MV-4-11 (cell line): ENCODE results near the gene AGR2.
"Not testable (repeated sequence)": the region's sequence is repeated elsewhere in the genome, so short reads cannot be mapped to it uniquely, and the experiment has no call there.

ENCODE experiments used
- DNase-seq: peaks from one replicate; lab custom pipeline; 2025; lab: John Stamatoyannopoulos, UW

AGR2 gene

GRCh38 chr7:16773884-16774283 lies 30.9 kb downstream of the AGR2 start:
- no peak for DNase-seq

GRCh38 chr7:16773326-16773725 lies 31.5 kb downstream of the AGR2 start:
- DNase-seq: no peak

- DNase-seq: peak; percentile 79
Observed at GRCh38 chr7:16770657-16771329, 34.0 kb downstream of the AGR2 start.

GRCh38 chr7:16769994-16770393 lies 34.8 kb downstream of the AGR2 start:
- not testable (repeated sequence) for DNase-seq

GRCh38 chr7:16765436-16765859 lies 39.4 kb downstream of the AGR2 start:
- DNase-seq: no peak

- no peak for DNase-seq
Observed at GRCh38 chr7:16764942-16765341, 39.9 kb downstream of the AGR2 start.

- DNase-seq: no peak
Observed at GRCh38 chr7:16762177-16762576, 42.6 kb downstream of the AGR2 start.

- DNase-seq: no peak
Observed at GRCh38 chr7:16759840-16760239, 45.0 kb downstream of the AGR2 start.

GRCh38 chr7:16758631-16759611 lies 45.9 kb downstream of the AGR2 start:
- no peak for DNase-seq

- DNase-seq: no peak
Observed at GRCh38 chr7:16758036-16758435, 46.8 kb downstream of the AGR2 start.

GRCh38 chr7:16755397-16755796 lies 49.4 kb downstream of the AGR2 start:
- DNase-seq: no peak

GRCh38 chr7:16754856-16755317 lies 49.9 kb downstream of the AGR2 start:
- no peak for DNase-seq

- no peak for DNase-seq
Observed at GRCh38 chr7:16753932-16754855, 50.6 kb downstream of the AGR2 start.

- DNase-seq: peak; percentile 31
Observed at GRCh38 chr7:16753102-16753931, 51.5 kb downstream of the AGR2 start, which contains the start of gene TSPAN13. TSS of gene TSPAN13 (plus strand) at chr7:16753755. CDS start at chr7:16753968, 213 bp downstream.

- DNase-seq: no peak
Observed at GRCh38 chr7:16747102-16747501, 57.7 kb downstream of the AGR2 start.

GRCh38 chr7:16745645-16746044 lies 59.2 kb downstream of the AGR2 start:
- DNase-seq: no peak

GRCh38 chr7:16744518-16745250 lies 60.1 kb downstream of the AGR2 start:
- peak; percentile 43 for DNase-seq

GRCh38 chr7:16743236-16743635 lies 61.6 kb downstream of the AGR2 start:
- no peak for DNase-seq

GRCh38 chr7:16742547-16742946 lies 62.3 kb downstream of the AGR2 start:
- DNase-seq: no peak
